ENCODE data around the gene STXBP2.

The STXBP2 gene

GRCh38 chr19:7678971-7679751, 42.3 kb downstream of the STXBP2 start:
- peak; percentile 50 to 60 (median 51) for DNase-seq
- Histone ChIP-seq H3K27me3 (replicated peaks; ENCODE audit: control insufficient read depth, insufficient read depth, low read length, poor library complexity, severe bottlenecking) (no peaks in the 10 kb centered on the region), H3K4me3 (ENCODE audit: insufficient read depth, low read depth, low read length, poor library complexity, severe bottlenecking) (no peak overlapping the region), H3K4me1 (ENCODE audit: control insufficient read depth, insufficient read depth, low read length, poor library complexity, severe bottlenecking) (peaks cover 37% of the 10 kb centered on the region), H3K9me3 (ENCODE audit: control insufficient read depth, low read length) (no peaks in the 10 kb centered on the region), H3K27ac (ENCODE audit: insufficient read depth, low read length, poor library complexity, severe bottlenecking) (no peak overlapping the region), H3K36me3 (ENCODE audit: control insufficient read depth, insufficient read depth, low read length) (peaks cover 7% of the 10 kb centered on the region)

DNA sequence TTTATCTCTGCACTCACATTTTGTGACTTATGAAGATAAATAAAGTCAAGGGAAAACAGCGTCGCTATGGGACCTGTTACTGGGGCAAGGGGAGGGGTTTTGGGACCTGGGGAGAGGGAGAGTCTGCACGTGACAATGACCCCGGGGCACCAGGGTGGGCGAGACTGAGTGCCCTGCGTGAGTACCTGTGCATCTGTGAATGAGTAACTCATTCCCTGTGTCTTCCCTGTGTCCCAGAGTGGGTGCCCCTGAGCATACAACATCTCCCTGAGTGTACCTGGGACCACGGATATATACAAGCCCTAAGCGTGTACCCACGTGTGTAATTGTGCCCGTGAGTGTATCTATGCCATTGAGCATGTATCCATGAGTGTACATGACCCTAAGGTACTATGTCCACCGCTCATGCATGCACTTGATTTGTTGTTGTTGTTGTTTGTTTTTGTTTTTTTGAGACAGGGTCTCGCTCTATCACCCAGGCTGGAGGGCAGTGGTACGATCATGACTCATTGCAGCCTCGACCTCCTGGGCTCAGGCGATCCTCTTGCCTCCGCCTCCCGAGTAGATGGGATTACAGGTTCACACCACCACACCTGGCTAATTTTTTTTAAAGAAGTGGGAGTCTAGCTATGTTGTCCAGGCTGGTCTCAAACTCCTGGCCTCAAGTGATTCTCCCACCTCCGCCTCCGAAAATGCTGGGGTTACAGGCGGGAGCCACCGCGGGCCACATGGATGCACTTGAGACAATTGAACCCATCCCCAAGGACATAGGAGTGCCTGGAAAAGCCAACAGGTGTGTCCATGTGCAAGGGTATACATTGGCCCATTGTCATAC, 43.1 kb downstream of the STXBP2 start:
- H3K4me1 ChIP-seq (ENCODE audit: control insufficient read depth, insufficient read depth, low read length, poor library complexity, severe bottlenecking): peaks cover 37% of the 10 kb centered on the region
- H3K4me3 ChIP-seq (ENCODE audit: insufficient read depth, low read depth, low read length, poor library complexity, severe bottlenecking): peak overlapping the region; percentile 99
- no peak for DNase-seq
- no peaks in the 10 kb centered on the region for H3K9me3 ChIP-seq (ENCODE audit: control insufficient read depth, low read length)
- peaks cover 7% of the 10 kb centered on the region for H3K36me3 ChIP-seq (ENCODE audit: control insufficient read depth, insufficient read depth, low read length)
- no peak overlapping the region for H3K27ac ChIP-seq (ENCODE audit: insufficient read depth, low read length, poor library complexity, severe bottlenecking)
- no peaks in the 10 kb centered on the region for H3K27me3 ChIP-seq (replicated peaks; ENCODE audit: control insufficient read depth, insufficient read depth, low read length, poor library complexity, severe bottlenecking)

GRCh38 chr19:7680606-7681339, 43.9 kb downstream of the STXBP2 start, which contains the start of gene TRAPPC5:
Gene TRAPPC5 (plus strand): TSS chr19:7680833. CDS start chr19:7682254, 1,421 bp downstream.
- Histone ChIP-seq H3K9me3 (ENCODE audit: control insufficient read depth, low read length) (no peaks in the 10 kb centered on the region), H3K27me3 (replicated peaks; ENCODE audit: control insufficient read depth, insufficient read depth, low read length, poor library complexity, severe bottlenecking) (no peaks in the 10 kb centered on the region), H3K36me3 (ENCODE audit: control insufficient read depth, insufficient read depth, low read length) (peaks cover 7% of the 10 kb centered on the region), H3K4me3 (ENCODE audit: insufficient read depth, low read depth, low read length, poor library complexity, severe bottlenecking) (peak within 1 kb of the TSS; percentile 99), H3K27ac (ENCODE audit: insufficient read depth, low read length, poor library complexity, severe bottlenecking) (peak within 1 kb of the TSS; percentile 91), H3K4me1 (ENCODE audit: control insufficient read depth, insufficient read depth, low read length, poor library complexity, severe bottlenecking) (peaks cover 37% of the 10 kb centered on the region)
- peak; percentile 75 to 79 (median 75) for DNase-seq

- peaks cover 35% of the 10 kb centered on the region for H3K4me1 ChIP-seq (ENCODE audit: control insufficient read depth, insufficient read depth, low read length, poor library complexity, severe bottlenecking)
- H3K36me3 ChIP-seq (ENCODE audit: control insufficient read depth, insufficient read depth, low read length): peaks cover 7% of the 10 kb centered on the region
- peak overlapping the region; percentile 99 for H3K4me3 ChIP-seq (ENCODE audit: insufficient read depth, low read depth, low read length, poor library complexity, severe bottlenecking)
- no peaks in the 10 kb centered on the region for H3K9me3 ChIP-seq (ENCODE audit: control insufficient read depth, low read length)
- peak overlapping the region; percentile 91 for H3K27ac ChIP-seq (ENCODE audit: insufficient read depth, low read length, poor library complexity, severe bottlenecking)
- DNase-seq: peak; percentile 66 to 75 (median 70)
- H3K27me3 ChIP-seq (replicated peaks; ENCODE audit: control insufficient read depth, insufficient read depth, low read length, poor library complexity, severe bottlenecking): no peaks in the 10 kb centered on the region
These were observed 44.6 kb downstream of the STXBP2 start for GRCh38 chr19:7681340-7682174.

- peak overlapping the region; percentile 91 for H3K27ac ChIP-seq (ENCODE audit: insufficient read depth, low read length, poor library complexity, severe bottlenecking)
- peak overlapping the region; percentile 99 for H3K4me3 ChIP-seq (ENCODE audit: insufficient read depth, low read depth, low read length, poor library complexity, severe bottlenecking)
- H3K27me3 ChIP-seq (replicated peaks; ENCODE audit: control insufficient read depth, insufficient read depth, low read length, poor library complexity, severe bottlenecking): no peaks in the 10 kb centered on the region
- H3K9me3 ChIP-seq (ENCODE audit: control insufficient read depth, low read length): no peaks in the 10 kb centered on the region
- DNase-seq: no peak
- H3K36me3 ChIP-seq (ENCODE audit: control insufficient read depth, insufficient read depth, low read length): peaks cover 7% of the 10 kb centered on the region
- peaks cover 29% of the 10 kb centered on the region for H3K4me1 ChIP-seq (ENCODE audit: control insufficient read depth, insufficient read depth, low read length, poor library complexity, severe bottlenecking)
These were observed 45.4 kb downstream of the STXBP2 start for GRCh38 chr19:7682175-7682855.

- H3K27me3 ChIP-seq (replicated peaks; ENCODE audit: control insufficient read depth, insufficient read depth, low read length, poor library complexity, severe bottlenecking): no peaks in the 10 kb centered on the region
- no peak overlapping the region for H3K4me3 ChIP-seq (ENCODE audit: insufficient read depth, low read depth, low read length, poor library complexity, severe bottlenecking)
- peaks cover 11% of the 10 kb centered on the region for H3K4me1 ChIP-seq (ENCODE audit: control insufficient read depth, insufficient read depth, low read length, poor library complexity, severe bottlenecking)
- DNase-seq: no peak
- H3K36me3 ChIP-seq (ENCODE audit: control insufficient read depth, insufficient read depth, low read length): peaks cover 7% of the 10 kb centered on the region
- H3K27ac ChIP-seq (ENCODE audit: insufficient read depth, low read length, poor library complexity, severe bottlenecking): no peak overlapping the region
- H3K9me3 ChIP-seq (ENCODE audit: control insufficient read depth, low read length): no peaks in the 10 kb centered on the region
These were observed 48.9 kb downstream of the STXBP2 start for GRCh38 chr19:7685546-7686445.

DNA sequence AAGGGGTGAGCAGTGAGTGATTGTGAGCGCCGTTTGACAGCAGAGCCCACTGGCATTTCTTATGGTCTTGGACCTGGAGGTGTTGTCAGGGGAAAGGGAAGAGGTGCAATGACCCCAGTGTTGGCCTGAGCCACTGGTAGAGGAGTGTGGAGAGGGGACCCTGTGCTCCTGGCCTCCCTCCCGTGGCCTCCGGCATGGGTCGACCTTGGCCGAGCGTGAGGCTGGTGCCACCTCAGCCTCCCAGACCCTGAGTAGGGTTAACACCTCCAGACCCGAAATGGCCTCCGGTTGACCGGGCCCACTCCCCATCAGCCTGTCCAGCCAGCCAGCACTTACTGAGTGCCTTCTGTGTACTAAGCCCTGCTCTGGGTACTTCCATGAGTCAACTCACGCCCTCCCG, 50.3 kb downstream of the STXBP2 start:
- Histone ChIP-seq H3K9me3 (ENCODE audit: control insufficient read depth, low read length) (no peaks in the 10 kb centered on the region), H3K4me1 (ENCODE audit: control insufficient read depth, insufficient read depth, low read length, poor library complexity, severe bottlenecking) (peaks cover under 1% of the 10 kb centered on the region), H3K27ac (ENCODE audit: insufficient read depth, low read length, poor library complexity, severe bottlenecking) (no peak overlapping the region), H3K36me3 (ENCODE audit: control insufficient read depth, insufficient read depth, low read length) (peaks cover 7% of the 10 kb centered on the region), H3K4me3 (ENCODE audit: insufficient read depth, low read depth, low read length, poor library complexity, severe bottlenecking) (no peak overlapping the region), H3K27me3 (replicated peaks; ENCODE audit: control insufficient read depth, insufficient read depth, low read length, poor library complexity, severe bottlenecking) (no peaks in the 10 kb centered on the region)
- DNase-seq: no peak

- Histone ChIP-seq H3K27ac (ENCODE audit: insufficient read depth, low read length, poor library complexity, severe bottlenecking) (no peak overlapping the region), H3K9me3 (ENCODE audit: control insufficient read depth, low read length) (no peaks in the 10 kb centered on the region), H3K4me3 (ENCODE audit: insufficient read depth, low read depth, low read length, poor library complexity, severe bottlenecking) (no peak overlapping the region), H3K36me3 (ENCODE audit: control insufficient read depth, insufficient read depth, low read length) (no peaks in the 10 kb centered on the region), H3K27me3 (replicated peaks; ENCODE audit: control insufficient read depth, insufficient read depth, low read length, poor library complexity, severe bottlenecking) (no peaks in the 10 kb centered on the region), H3K4me1 (ENCODE audit: control insufficient read depth, insufficient read depth, low read length, poor library complexity, severe bottlenecking) (no peaks in the 10 kb centered on the region)
- DNase-seq: no peak
These were observed 52.3 kb downstream of the STXBP2 start for GRCh38 chr19:7689165-7689564.
